ENCODE measurements around the gene CSRP3. TPM values are rescaled to one million over a fixed set of nuclear protein-coding genes. Genes with fewer than 3 reads are reported as not detected.

CSRP3 gene
- total RNA-seq, 1 donor from 2014 or later: not detected

DNA sequence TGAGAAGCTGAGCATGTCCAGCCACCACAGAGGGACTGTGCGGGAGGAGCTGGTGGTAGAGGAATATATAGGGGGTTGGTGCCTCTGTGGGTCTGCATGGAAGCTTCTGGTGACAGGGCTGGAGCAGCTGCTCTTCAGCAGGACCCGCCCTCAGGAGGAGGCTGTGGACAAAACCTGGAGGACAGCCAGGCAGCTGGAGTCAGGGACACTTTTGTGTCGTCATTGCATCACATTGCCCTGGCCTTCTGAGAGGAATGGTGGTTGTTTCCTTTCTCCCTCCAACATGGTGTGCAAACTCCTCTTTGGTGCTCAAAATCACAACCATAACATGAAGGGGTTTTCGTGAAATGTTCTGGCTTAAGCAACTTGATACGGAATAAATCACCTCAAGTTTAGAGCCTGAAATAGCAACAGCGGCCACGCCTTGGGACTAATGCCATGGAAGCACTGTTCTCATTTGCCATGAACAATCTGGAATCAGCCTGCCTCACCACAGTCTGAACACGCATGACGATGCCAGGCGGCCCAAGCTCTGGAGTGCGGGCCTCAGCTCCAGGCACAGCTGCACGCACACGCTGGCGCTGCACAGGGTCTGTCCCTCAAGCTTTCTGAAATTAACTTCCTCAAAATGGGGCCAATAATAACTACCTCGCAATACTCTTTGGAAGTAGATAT is 17.1 kb upstream of the CSRP3 start:
- POLR2A ChIA-PET: interaction anchor here (0.5 kb wide), 1 partner anchor 8 kb away, joined by 8 read pairs; no protein-coding TSS in a partner anchor
- no peak overlapping the region for H3K4me3 Mint-ChIP-seq
- H3K36me3 Mint-ChIP-seq (ENCODE audit: low read depth): no peaks in the 10 kb centered on the region
- no peak overlapping the region for H3K27ac Mint-ChIP-seq
- TF ChIP-seq, protein P1, sequence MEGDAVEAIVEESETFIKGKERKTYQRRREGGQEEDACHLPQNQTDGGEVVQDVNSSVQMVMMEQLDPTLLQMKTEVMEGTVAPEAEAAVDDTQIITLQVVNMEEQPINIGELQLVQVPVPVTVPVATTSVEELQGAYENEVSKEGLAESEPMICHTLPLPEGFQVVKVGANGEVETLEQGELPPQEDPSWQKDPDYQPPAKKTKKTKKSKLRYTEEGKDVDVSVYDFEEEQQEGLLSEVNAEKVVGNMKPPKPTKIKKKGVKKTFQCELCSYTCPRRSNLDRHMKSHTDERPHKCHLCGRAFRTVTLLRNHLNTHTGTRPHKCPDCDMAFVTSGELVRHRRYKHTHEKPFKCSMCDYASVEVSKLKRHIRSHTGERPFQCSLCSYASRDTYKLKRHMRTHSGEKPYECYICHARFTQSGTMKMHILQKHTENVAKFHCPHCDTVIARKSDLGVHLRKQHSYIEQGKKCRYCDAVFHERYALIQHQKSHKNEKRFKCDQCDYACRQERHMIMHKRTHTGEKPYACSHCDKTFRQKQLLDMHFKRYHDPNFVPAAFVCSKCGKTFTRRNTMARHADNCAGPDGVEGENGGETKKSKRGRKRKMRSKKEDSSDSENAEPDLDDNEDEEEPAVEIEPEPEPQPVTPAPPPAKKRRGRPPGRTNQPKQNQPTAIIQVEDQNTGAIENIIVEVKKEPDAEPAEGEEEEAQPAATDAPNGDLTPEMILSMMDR (IDR thresholded peaks at IDR 0.05): no peak
- peaks cover 3% of the 10 kb centered on the region for H3K9me3 Mint-ChIP-seq
- DNase-seq: no peak
- intact Hi-C loops (cut with micrococcal nuclease): no loop called here
- CTCF ChIA-PET: no interaction called here
- peaks cover 3% of the 10 kb centered on the region for H3K27me3 Mint-ChIP-seq
- no peak for ATAC-seq (ENCODE audit: low read depth)
- H3K4me1 Mint-ChIP-seq: no peaks in the 10 kb centered on the region

DNA sequence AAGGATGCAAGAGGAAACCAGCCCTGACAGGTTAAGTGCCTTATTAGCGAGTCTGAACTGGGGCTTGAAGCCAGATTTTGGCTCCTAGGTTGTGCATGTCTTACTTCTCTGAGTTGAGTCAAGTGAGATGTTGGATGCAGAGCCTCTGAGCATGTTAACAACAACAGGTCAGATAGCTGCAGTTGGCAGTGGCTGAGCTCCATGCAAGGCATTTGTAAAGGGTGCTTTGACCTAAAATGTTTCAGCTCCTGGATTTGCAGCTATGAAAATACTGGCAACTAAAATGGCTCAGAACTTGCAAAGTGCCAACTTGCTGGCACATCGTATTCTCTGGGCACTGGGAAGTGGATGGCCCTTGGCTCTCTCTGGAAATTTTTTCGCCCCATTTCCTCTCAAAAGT is 16.4 kb upstream of the CSRP3 start:
- ATAC-seq (ENCODE audit: low read depth) (no peak), DNase-seq (no peak)
- Mint-ChIP-seq H3K27me3 (peaks cover 5% of the 10 kb centered on the region), H3K36me3 (ENCODE audit: low read depth) (no peaks in the 10 kb centered on the region), H3K27ac (no peak overlapping the region), H3K4me1 (no peaks in the 10 kb centered on the region), H3K9me3 (peaks cover 3% of the 10 kb centered on the region), H3K4me3 (no peak overlapping the region)
- intact Hi-C loops (cut with micrococcal nuclease): no loop called here
- POLR2A ChIA-PET: no interaction called here
- TF ChIP-seq, protein P1 (IDR thresholded peaks at IDR 0.05): no peak
- CTCF ChIA-PET: no interaction called here

DNA sequence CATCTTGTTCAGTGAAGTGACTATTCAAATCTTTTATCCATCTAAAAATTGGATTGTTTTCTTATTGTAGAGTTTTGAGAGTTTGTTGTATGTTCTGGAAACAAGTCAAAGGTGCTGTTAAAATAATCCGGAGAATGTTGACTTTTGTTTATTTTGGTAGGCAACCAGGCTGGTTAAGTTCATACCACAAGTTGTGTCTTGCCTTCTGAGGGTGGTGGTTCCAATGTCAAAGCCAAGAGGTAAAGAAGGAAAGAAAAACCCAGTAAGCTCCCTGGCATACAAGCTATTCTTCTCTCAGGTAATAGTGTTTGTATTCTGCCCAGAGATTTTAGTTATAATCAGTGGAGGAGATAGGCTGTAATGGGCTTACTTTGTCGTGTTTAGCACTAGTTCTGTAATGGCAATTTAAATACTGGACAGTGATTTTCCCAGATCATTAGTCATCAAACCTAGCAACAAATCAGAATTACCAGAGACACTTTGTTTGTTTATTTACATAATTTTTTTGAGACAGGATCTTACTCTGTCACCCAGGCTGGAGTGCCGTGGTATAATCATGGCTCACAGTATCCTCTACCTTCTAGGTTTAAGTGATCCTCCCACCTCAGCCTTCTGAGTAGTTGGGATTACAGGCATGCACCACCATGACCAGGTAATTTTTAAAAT is 15.1 kb upstream of the CSRP3 start:
- no peaks in the 10 kb centered on the region for H3K4me1 Mint-ChIP-seq
- DNase-seq: no peak
- no peaks in the 10 kb centered on the region for H3K36me3 Mint-ChIP-seq (ENCODE audit: low read depth)
- H3K9me3 Mint-ChIP-seq: peaks cover 1% of the 10 kb centered on the region
- H3K27me3 Mint-ChIP-seq: peaks cover 8% of the 10 kb centered on the region
- no peak for ATAC-seq (ENCODE audit: low read depth)
- POLR2A ChIA-PET: no interaction called here
- TF ChIP-seq, protein P1 (IDR thresholded peaks at IDR 0.05): no peak
- intact Hi-C loops (cut with micrococcal nuclease): no loop called here
- H3K27ac Mint-ChIP-seq: no peak overlapping the region
- CTCF ChIA-PET: no interaction called here
- H3K4me3 Mint-ChIP-seq: no peak overlapping the region

DNA sequence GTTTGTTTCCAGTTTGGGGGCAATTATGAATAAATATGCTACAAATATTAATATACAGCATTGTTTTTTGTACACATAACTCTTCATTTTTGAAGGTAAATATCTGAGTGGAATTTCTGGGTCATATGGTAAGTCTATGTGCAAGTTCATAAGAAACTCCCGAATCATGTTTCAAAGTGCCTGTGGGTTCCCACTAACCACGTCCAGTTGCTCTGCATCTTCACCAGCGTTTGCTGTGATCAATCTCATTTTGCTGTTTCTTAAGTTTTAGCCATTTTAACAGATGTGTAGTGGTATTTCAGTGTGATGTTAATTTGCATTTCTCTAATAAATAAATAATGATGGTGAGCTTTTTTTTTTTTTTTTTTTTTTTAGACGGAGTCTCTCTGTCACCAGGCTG is 14.2 kb upstream of the CSRP3 start:
- intact Hi-C loops (cut with micrococcal nuclease): no loop called here
- H3K9me3 Mint-ChIP-seq: no peaks in the 10 kb centered on the region
- H3K36me3 Mint-ChIP-seq (ENCODE audit: low read depth): no peaks in the 10 kb centered on the region
- POLR2A ChIA-PET: interaction anchor here (0.6 kb wide), 1 partner anchor 61 kb away, joined by 3 read pairs; no protein-coding TSS in a partner anchor
- no peak overlapping the region for H3K27ac Mint-ChIP-seq
- ATAC-seq (ENCODE audit: low read depth) (no peak), DNase-seq (no peak)
- CTCF ChIA-PET: no interaction called here
- TF ChIP-seq, protein P1 (IDR thresholded peaks at IDR 0.05): no peak
- peaks cover 8% of the 10 kb centered on the region for H3K27me3 Mint-ChIP-seq
- no peak overlapping the region for H3K4me3 Mint-ChIP-seq
- H3K4me1 Mint-ChIP-seq: no peaks in the 10 kb centered on the region

DNA sequence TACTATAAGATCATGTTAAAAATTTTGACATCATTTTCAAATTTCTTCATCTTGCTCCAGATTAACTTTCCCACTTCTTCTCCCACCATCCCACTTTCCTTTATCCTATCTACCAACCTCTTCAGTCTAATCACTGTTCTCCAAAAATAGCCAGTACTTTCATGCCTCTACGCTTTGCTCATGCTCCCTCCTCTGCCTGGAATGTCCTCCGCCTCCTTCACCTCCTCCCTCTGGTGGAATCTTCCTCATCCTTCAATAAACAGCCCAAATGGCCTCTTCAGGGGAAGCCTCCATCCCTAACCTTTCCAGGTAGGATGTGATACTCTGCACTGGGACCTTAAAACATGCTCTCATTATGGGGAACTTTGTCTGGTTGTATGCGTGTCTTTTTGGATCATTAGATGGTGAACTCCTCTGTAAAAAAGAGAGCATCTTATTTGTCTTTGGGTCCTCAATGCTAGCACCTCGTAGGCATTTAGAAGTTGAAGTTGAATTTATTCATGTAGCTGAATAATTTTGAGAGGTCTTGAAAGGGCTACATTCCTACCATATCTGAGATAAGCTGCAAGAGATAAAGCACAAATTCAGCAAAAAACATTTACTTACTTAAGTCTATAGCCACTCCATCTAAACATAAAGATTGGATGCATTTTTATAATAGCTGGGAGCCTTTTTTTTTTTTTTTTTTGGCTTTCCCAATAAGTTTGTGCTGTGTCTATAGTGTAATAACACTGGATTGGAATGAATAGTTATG is 8.0 kb upstream of the CSRP3 start:
- CTCF ChIA-PET: no interaction called here

More for the DNA sequence above, 8.0 kb upstream of the CSRP3 start:
- Mint-ChIP-seq H3K27ac (no peak overlapping the region), H3K4me3 (no peak overlapping the region), H3K4me1 (no peaks in the 10 kb centered on the region), H3K36me3 (ENCODE audit: low read depth) (no peaks in the 10 kb centered on the region), H3K27me3 (peaks cover 21% of the 10 kb centered on the region), H3K9me3 (no peaks in the 10 kb centered on the region)
- TF ChIP-seq, protein P1 (IDR thresholded peaks at IDR 0.05): no peak
- no peak for ATAC-seq (ENCODE audit: low read depth)
- no peak for DNase-seq
- intact Hi-C loops (cut with micrococcal nuclease): no loop called here
- POLR2A ChIA-PET: no interaction called here
